ENCODE measurements around the gene SPN.
"Not testable (repeated sequence)": the region's sequence is repeated elsewhere in the genome, so short reads cannot be mapped to it uniquely, and the experiment has no call there.

SPN gene

DNA sequence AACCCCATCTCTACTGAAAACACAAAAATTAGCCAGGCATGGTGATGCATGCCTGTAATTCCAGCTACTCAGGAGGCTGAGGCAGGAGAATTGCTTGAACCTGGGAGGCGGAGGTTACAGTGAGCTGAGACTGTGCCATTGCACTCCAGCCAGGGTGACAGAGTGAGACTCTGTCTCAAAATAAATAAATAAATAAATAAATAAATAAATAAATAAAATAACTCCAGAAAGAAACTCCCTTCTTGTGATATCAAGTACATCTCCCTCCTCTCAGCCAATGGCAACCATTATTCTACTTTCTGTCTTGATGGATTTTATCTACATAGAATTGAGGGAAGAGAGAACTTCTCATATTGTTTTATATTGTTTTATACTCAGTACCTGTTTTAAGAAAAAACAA is 44.1 kb downstream of the SPN start:
- not testable (repeated sequence) for DNase-seq

DNA sequence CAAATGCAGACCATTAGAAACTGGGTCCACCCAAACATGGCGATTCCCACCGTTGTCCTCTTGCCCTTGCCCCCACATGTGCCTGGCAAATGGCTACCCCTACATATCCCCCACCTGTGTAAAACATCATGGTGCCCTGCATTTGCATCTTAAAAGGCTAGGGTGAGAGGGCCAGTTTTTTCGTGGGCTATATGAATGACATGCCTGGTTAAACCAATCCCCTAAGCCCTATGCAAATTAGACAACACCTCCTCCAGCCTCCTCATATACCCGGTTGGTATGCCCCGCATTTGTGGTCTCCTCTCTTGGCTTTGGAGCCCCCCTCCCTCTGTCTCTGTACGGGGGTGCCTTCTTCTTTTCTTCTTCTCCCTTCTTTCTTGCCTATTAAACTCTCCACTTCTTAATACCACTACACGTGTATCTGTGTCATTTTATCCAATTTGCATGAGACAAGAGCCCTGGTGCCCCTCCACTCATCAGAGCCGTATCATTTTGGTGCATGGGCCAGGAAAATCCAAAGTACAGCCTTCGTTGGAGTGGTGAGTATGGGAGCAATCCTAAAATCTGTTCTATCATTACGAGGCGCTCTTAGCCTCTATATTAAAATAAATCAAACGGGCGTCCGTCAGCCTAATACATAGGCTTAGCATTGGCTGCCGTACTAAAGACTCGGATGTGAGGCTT is 46.0 kb downstream of the SPN start:
- DNase-seq: no peak

DNA sequence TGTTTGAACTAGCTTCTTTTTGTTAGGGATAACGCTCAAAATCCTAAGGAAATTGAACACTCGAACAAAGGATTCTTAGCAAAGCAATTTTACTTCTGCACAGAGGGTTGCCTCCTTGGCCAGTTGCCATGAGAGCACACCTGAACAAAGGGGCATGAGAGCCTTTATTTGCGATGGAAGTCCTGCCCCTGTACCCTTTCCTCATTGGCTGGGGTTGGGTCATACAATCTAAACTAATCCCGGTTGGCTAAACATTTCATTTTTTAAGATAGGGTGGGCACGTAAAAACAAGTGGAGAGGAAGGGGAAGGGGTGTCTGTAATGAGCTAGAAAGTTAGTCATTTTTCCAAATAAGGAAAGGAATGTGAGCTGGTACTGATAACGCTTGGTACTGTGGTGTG is 46.6 kb downstream of the SPN start:
- DNase-seq: not testable (repeated sequence)

DNA sequence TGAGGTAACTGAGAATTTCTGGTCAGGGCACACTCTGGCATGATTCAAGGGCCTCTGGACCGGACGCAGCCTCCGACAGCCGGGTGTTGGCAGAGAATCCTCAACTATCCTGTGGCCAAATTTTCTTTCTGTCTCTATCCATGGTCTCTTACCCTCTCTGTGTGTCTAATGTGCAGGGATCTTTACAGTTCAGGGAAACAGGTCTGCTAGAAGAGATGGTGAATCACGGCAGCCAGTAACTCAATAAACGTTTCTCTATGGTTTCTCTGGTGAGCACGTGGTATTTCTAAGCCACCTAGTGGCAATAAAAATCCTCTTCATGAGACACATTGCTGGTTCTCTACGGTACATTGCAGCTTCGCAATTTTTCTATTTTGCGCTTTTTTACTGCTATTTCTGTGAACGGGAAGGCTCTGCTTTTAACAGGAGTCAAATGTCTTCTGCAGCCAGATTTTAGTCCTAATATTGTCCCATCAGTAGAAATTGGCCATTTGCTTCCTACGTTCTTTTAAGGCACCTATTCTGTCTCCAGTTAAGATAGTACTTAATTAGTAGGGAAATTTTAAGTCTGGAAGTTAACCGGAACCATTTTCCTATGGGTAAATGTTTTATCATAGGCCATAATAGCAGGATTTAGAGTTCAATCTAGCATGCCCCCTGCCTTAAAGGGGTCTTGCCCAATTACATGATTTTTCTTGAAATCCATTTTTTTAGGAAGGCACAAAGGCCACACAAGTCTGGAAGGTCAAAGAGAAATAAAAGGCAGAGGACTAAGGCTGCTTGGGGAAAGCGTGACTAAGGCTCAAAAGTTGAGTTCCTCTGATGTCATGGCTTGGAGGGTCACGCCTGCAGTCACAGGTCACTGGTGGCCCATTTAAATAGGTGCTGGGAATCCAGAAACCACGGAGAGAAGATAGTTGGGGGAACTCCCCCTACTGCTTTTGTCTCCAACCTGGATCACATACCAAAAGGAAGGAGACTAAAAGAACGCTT is 47.5 kb downstream of the SPN start:
- peak; percentile 74 for DNase-seq

DNA sequence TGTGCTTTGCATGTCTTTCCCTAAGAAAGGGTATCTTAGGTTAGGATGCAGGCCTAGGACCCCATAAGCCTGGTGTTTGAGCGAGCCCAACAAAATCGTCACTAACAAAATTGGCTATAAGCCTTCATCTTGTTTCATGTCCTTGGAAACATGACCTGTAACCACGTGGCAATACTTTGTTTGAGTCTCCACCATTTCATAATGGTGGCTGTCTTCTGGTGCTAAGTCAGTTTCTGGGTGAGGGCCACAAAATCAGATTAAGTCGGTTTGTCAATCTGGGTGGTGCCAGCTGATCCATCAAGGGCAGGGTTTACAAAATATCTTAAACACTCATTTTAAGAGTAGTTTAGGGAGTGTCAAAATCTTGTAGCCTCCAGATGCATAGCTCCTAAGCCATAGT is 49.8 kb downstream of the SPN start:
- DNase-seq: no peak

DNA sequence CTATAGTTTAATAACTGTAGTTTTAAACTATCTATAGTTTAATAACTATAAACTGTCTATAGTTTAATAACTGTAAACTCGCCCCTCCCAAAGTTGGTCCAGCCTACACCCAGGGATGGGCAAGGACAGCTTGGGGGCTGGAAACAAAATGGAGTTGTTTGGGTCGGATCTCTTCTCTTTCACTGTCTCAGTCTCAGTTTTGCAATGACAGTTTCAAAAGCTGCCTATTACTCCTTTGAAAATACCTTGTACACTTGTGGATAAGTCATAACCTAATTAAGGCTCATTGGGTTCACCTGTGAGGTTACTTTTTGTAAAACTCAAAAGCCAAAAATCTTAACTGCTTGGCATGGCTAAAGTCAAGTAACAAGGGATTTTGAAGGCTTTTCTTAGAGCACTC is 51.3 kb downstream of the SPN start:
- no peak for DNase-seq

DNA sequence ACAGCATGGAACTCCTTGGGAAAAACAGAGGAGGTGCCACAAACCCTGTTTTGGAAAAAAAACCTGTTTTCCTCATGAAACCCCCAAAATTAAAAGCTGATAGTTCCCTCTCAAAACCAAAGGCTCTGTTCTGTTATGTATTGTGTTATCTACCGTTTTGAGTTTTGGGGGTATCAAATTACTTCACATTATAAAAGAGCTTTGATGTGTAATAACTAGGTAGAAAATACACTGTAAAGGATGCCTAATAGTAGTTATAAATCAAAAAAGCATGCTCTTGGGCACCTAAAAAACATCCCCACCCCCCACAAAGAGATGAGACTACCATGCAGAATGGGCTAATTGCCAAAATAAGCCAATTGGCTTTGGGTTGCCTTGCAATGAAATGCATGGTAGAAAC is 51.9 kb downstream of the SPN start:
- no peak for DNase-seq

DNA sequence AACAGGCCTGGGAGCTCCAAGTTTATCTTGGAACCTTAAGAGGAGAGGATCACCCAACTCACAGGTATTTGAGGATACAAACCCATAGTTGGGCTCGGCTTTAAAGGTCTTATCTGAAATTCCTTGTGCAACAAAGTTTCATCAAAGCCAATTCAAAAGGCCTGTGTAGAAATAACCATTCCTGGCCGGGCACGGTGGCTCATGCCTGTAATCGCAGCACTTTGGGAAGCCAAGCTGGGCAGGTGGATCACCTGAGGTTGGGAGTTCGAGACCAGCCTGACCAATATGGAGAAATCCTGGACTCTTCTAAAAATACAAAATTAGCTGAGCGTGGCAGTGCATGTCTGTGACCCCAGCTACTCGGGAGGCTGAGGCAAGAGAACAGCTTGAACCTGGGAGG is 54.1 kb downstream of the SPN start:
- no peak for DNase-seq

DNA sequence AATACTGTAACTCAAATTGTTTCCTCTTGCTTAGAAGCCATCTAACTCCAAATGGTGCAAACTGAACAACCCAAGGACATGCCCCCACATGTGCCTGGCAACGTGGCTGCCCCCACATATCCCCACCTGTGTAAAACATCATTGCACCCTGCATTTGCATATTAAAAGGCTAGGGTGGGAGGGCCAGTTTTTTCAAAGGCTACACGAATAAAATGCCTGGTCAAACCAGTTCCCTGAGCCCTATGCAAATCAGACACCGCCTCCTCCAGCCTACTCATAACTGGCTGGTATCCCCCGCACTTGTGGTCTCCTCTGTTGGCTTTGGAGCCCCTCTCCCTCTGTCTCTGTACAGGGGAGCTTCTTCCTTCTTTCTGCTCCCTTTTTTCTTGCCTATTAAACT is 56.0 kb downstream of the SPN start:
- DNase-seq: no peak

Measured in DMS53 (cell line).